ENCODE results near the gene BATF.

The BATF gene

DNA sequence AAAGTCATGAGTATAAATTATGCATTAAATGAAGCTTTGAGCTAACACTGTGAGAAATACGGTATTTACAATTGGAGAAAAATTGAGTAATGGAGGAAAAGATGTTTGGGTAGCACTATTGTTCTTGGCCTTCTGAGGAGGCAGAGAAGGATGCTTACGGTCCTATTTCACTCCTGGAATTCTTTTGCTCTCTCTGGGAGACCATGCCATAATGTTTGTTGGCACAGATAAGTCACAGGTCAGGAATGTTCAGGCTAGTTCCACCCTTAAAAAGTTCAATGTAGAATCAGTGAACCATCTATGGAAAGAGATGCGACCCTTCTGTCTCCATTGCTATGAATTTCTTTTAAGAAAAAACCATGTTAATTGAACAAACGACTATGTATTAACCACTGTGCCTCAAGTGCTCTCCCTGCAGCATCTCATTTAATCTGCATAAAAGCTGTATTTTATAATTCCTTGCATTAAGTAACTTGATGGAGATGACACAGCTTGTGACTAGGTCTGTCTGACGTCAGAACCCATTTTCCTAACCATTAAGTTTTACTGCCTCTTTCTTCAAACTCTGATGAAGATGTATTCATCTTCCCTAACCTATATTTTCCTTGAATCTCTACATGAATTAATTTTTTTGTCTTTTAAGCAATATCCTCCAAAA is 9.5 kb downstream of the BATF start:
- DNase-seq (ENCODE audit: low read depth in 2 of 2) = no peak

DNA sequence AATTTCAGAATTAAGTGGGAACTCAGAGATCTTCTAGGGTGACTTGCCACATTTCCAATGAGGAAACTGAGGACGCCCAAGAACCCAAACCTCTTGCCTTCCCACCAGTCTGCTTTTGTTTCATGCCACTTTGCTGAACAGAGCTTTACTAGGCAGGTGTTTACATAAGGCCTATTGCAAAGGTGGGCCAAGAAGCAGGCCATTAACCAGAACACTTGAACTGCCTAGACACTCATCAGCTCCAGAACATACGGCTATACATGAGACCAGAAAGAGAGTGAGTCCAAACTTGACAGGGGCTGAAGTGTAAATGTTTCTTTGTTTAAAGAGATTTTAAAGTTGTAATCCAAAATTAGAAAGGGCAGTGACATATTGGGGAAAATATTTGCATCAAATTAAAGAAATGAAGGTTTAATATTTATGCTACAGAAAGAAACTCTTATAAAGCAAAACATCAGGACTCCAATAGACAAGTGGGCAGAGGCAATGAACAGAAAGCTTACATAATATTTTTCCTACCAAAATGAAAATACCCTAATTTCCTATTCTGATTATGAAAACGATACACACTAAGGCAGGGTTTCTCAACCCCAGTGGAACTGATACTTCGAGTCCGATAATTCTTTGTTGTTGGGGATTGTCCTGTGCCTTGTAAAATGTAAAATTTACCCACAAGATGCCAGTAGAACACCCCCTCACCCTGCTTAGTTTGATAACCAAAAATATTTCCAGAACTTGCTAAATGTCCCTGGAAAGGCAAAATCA is 11.7 kb downstream of the BATF start:
- DNase-seq (ENCODE audit: low read depth in 2 of 2) = no peak

DNA sequence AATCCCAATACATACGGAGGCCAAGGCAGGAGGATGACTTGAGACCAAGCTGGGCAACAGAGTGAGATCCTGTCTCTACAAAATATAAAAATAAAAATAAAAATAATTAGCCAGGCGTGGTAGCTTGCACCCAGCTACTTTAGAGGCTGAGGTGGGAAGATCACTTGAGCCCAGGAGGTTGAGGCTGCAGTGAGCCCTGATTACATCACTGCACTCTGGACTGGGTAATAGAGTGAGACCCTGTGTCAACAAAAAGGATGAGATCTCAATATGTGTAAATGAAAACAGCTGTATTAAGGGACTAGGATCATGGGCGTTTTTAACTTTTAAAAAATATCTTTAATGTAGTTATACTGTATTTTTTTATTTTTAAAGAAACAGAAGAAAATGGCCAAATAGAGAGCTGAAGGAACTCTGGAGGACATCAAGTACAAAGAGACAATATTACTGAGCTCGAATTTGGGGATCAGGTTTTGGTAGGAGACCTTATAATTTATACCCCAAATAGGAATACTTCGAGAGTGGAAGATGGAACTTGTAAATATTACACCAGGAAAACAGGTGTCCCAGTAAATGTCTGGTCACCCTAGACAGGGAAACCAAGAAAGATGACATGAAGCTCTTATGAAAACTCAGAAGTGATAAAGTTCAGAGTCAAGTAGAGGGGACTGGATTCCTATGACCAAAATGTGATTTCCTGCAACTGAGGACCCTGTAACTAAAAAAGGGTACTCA is 13.1 kb downstream of the BATF start:
- no peak for DNase-seq (ENCODE audit: low read depth in 2 of 2)

DNA sequence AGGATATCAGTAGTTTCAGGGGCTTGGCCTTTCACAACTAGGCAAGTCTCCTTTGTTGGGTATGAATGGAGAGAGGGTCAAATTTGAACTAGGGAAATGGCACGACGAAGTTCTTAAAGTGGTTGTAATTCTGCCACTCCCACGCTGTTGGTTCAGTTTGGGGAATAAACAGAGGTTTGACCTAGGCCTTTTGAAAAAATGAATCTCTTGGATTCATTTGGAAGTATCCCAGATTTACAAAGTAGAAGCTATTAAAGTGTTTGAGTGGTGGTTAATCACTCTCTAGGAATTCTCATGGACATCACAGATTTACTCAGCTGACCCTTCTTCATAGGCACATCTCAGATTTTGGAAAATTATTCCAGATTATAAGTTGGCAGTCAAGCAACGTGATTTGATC is 14.8 kb downstream of the BATF start:
- no peak for DNase-seq (ENCODE audit: low read depth in 2 of 2)

DNA sequence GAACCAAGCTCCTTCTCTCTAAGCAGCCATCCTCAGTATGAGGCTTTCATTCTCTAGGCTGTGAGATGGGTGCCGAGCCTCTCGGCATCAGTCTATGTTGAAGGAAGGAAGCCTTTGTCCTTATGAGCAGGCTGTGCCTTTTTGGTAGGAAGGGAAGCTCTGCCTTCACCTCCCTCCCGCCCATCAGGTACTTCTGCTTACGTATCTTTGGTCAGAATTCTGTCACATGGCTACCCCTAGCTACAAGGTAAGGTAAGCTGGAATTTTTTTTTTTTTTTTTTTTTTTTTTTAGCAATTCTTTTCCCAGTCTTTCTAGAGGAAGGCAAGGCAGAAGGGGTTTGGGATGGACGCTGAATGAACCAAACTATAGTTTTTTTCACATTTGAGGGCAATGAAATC is 16.9 kb downstream of the BATF start:
- DNase-seq (ENCODE audit: low read depth in 2 of 2) = no peak

DNA sequence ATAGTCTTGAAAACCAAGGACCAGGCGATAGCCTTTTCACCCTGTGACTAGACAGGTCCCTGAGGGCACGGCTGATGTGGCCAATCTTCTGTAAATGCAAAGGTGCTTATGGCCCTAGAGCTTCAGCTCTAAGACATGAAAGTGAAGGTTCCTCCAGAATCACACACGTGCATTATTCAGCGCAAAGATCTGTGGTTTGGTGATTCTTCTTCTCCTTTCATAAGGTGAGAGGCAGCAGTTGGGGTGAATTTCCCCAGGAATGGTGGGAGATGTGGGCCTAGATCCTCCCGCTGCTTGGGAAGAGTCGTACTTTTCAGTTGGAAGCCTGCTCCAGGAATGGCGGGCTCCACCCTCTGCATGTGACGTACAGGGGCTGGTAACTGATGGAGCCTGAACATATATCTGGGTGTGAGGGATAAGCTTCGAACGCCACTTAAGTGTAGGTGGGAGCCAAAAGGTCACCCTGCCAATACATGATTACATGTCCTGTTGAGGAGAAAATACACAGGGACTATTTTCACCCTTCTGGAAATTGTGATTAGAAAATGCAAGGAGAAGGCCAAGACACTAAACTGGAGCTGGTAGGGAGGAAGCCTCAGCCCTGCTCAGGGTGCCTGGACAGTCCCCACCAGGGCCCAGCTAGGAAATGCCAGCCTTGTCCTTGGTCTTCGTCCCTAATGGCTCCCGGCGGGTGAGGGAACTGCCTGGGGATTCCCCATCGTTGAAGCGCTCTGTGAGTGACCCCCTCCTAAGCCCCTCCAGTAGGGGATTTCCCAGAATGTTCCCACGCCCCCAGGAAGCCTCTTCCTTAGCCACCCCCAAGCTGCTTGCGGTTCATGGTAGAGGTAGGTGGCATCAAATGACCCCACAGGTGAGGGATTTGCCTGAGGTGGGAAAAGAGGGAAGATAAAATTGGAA is 17.6 kb downstream of the BATF start:
- no peak for DNase-seq (ENCODE audit: low read depth in 2 of 2)

DNA sequence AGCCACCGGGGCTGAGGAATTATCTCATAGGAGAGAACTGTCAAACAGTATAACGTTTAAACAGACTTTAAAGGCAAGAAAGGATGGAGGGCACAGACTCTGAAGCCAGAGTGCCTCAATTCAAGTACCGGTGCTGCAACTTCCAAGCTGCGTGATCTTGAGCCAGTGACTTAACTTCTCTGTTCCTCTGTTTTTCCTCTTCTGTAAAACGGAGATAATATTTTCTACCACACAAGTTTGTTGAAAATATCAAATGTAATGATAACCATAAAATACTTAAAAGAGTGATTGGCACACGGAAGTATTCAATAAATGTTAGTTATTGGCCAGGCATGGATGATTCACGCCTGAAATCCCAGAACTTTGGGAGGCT is 18.2 kb downstream of the BATF start:
- DNase-seq (ENCODE audit: low read depth in 2 of 2) = no peak

DNA sequence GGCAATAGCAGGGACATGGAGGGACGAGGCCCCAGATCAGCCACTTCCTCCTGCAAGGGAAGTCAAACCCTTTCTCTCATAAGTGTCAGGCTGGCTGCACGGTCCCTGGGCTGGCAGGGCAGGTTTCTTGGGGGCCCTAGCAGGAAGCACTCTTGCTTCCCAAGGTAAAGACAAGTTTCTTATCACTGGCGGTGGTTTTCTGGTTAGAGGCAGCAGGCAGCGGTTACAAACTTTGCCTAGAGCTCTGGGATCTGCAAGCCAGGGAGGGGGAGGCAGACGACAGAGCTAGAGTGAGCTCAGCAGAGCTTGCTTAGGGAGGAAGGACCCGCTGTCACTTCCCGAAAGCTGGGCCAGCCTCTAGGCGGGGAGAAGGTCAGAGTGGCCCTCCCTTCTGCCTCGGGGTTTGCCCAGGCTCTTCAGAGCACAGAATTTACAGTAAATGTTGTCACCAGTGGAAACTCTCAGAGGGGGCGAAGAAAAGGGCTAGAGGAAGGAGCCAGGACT is 20.4 kb downstream of the BATF start:
- peak; percentile 82 to 85 for DNase-seq (ENCODE audit: low read depth in 2 of 2)

DNA sequence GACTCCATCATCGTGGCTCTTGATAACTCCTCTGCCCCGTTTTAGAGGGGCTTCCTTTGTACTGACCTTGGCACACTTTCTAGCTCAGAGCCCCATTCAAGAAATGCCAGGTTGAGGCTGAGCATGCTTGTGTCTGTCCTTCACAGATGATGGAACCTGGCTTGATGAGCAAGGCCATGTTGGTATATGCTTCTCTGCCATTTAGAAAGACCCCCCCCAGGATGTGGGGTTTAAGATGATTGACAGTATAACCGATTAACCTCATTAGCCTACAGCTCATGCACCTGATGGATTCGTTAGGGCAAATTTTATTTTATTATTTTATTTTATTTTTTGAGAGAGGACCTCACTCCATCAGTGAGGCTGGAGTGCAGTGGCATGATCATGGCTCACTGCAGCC is 21.0 kb downstream of the BATF start:
- DNase-seq (ENCODE audit: low read depth in 2 of 2) = no peak

DNA sequence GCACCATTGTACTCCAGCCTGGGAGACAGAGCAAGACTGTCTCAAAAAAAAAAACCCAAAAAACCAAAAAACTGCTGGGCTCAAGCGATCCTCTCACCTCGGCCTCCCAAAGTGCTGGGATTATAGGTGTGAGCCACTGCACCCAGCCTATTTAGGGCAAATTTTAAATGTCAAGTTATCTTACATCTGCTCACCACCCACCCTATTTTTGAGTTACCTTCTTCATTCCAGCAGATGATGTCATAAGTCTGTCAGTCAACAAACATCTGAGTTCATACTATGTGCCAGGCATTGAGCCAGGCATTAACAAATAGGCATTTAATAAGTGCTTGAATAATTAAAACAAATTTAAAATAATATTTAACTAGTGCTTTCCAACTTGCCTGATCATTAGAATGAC is 21.5 kb downstream of the BATF start:
- no peak for DNase-seq (ENCODE audit: low read depth in 2 of 2)

DNA sequence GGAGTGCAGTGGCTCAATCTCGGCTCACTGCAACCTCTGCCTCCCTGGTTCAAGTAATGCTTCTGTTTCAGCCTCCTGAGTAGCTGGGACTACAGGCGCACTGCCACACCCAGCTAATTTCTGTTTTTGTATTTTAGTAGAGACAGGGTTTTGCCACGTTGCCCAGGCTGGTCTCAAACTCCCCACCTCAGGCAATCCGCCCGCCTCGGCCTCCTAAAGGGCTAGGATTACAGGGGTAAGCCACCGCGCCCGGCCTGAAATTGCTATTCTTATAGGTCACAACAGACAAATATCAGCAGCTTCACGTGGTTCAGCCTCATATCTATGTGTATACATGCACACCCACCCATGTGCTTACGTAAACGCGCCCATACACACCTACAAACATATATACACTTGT is 23.6 kb downstream of the BATF start:
- no peak for DNase-seq (ENCODE audit: low read depth in 2 of 2)

DNA sequence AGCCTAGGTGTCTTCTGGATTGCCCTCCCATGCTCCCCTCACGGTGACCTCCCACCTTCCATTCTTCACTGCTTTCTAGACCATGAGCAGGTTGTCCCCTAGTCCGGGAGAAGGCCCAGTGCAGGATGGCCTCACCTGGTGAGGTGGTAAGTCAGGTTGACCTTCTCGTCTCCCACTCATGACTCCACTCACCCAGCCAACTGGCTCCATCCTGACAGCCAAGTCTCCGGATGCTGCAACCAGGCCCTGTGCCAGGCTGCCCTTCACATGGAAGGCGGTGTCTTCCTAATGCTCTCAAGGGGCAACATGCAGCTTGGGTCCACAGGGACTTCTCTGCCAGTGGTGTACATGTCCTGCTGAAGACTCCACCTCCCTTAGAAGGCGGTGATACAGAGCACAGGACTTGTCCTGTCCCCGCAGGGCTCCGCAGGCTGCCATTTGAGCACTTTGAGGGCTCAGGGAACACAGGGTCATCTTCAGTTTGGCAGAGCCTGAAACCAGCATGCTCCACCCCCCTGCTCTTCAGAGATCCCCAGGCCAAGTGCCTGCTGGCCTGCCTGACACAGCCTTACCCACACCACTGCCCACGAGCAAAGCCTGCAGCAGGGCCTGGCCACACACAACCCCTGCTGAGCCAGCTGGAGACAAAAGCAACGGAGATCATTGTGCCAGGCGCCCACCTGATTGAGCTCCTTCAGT is 25.4 kb downstream of the BATF start:
- no peak for DNase-seq (ENCODE audit: low read depth in 2 of 2)

DNA sequence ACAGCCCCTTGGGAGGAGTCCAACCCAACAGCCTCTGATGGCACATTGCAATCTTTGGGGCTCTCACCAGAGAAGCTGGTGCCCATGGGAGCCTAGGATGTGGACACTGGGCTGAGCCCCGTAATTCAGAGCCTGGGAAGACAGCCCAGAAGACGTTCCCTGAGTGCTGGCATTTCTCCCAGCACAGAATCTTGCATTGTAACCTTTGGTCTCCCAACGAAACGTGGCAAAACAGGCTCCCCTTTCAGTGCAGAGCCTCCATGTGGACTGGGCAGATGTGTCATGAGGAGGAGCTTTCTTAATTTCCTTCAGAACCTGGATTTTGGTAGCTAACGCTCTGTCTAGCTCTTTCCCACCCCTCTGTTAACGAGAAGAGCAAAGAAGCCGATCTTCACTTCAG is 26.3 kb downstream of the BATF start:
- DNase-seq (ENCODE audit: low read depth in 2 of 2) = no peak

DNA sequence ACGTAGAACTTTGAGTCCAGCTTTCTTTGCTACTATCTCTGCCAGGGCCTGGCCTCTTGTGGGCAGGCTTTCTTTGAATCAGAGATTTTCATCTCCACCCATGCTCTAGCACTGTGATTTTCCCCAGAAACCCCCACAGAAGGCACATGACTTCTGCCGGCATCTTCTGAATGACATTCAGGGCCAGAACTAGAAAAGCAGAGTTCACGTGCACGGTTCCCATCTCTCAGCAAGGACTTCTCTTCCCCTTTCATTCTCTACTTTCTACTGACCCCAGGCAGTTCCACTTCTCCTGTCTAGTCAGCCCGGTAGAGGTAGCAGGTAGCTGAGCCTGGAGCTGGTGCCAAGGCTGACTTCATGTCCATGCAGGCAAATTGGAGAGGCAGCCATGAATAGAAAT is 26.9 kb downstream of the BATF start:
- DNase-seq (ENCODE audit: low read depth in 2 of 2) = no peak

DNA sequence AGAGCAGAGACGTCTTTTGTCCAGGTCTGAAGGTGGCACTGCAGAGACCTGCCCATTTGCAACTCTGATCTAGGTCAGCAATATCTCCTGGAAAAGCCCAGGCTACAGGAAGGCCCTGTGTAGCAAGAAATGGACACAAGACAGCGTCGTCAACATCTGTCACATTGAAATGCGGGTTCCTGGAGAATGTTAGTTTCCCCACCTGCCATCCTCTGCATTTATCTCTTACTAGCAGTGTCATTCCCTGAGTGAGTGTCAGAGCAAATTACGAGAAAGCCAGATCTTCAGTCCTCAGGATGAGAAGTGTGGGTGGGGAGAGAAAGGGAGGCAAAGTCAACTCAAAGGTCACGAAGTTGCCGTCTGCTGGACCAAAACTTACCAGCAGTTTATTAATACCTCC is 28.8 kb downstream of the BATF start:
- no peak for DNase-seq (ENCODE audit: low read depth in 2 of 2)

DNA sequence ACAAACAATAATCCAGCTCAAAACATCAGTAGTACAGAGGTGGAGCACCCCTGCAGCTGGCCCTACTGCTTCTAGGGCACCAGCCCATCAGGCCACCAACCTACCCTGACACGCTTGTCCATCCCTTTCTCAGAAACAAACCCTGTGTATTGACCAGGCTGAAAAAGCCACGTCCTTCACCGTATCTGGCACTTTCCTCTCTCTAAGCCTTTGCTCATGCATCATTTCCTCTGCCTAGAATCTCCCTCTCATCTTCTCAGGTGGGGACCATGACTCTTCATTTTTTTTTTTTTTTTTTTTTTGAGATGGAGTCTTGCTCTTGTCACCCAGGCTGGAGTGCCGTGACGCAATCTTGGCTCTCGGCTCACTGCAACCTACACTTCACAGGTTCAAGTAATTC is 30.9 kb downstream of the BATF start:
- DNase-seq (ENCODE audit: low read depth in 2 of 2) = no peak

DNA sequence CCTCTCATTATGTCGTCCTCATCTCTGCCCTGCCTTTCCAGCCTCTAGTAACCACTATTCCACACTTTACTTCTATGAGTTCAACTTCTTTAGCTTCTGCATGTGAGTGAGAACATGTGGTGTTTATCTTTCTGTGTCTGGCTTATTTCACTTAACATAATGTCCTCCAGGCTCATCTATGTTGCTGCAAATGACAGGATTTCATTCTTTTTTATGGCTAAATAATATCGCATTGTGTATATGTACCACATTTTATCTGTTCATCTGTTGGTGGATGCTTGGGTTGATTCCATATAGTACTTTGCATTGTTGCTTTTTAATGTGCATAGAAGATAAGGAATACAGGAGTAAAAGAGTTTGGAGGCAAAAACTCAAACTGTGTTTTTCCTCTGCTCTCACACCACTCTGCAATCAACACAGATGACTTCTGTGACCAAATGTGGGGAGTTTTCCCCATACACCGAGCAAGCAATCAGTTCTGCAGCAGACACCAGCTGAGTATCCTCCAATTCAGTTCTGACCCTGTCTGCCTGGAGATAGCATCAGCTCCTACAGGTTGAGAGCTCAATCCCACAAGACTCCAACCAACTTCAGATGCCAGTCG is 31.6 kb downstream of the BATF start:
- no peak for DNase-seq (ENCODE audit: low read depth in 2 of 2)

DNA sequence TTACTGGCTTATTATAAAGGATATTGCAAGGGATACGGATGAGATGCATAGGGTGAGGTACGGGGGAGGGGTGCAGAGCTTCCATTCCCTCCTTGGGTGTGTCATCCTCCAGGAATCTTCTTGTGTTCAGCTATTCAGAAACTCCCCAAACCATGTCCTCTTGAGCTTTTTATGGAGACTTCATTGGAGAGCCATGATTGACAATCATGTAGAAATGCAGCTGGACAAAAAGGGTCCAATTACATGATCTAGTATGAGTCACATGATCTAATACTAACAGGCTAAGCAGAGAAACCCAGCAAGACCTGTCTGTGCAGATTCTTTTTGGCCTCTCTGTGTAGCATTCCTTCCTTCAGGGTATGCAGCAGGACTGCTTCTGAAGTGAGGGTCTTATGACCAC is 32.2 kb downstream of the BATF start:
- DNase-seq (ENCODE audit: low read depth in 2 of 2) = no peak

DNA sequence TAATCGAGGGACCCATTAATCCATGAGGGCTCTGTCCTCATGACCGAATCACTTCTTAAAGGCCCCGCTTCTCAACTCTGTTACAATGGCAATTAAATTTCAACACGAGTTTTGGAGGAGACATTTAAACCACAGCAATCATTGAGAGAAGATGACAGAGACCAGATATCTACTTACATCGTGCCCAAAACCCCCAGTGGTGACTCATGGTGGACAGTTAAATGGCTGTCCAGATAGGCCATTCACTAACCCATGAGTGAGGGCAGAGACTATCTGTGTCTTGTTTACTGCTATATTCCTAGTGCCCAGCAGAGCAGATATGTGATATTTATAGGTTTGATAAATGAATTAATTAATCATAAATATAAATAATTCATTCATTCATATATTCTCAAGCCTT is 36.2 kb downstream of the BATF start:
- no peak for DNase-seq (ENCODE audit: low read depth in 2 of 2)

DNA sequence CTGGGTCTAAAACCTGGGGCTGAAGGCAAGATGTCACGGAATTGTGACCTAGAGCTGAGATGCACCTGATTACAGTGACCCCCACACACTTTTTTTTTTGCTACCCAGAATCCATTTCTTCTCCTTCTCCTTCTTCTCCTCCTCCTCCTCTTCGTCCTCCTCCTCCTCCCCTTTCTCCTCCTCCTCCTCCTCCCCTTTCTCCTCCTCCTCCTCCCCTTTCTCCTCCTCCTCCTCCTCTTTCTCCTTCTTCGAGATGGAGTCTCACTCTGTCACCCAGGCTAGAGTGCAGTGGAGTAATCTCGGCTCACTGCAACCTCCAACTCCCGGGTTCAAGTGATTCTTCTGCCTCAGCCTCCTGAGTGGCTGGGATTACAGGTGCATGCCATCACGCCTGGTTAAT is 36.8 kb downstream of the BATF start:
- DNase-seq (ENCODE audit: low read depth in 2 of 2) = no peak

Data from stimulated activated CD8-positive, alpha-beta memory T cell treated with anti-CD3 and anti-CD28 coated beads, Interleukin-15, amount 100 ng/mL, for 48 hours (primary cell).